Measurements from ENCODE around the gene DUSP16.

- TF ChIP-seq CTCF (IDR thresholded peaks at IDR 0.05; ENCODE audit: borderline replicate concordance, extremely low read depth, low read length, poor library complexity, severe bottlenecking): no peak
- TF ChIP-seq EZH2 (IDR thresholded peaks at IDR 0.05; ENCODE audit: borderline replicate concordance, low read depth, low read length, severe bottlenecking): no peak
These were observed 25.2 kb upstream of the DUSP16 start for GRCh38 chr12:12587878-12588277.
